ENCODE data around the gene ZNF831.

ZNF831 gene

GRCh38 chr20:59289994-59290393 is 126.4 kb downstream of the ZNF831 start:
- H3K36me3 ChIP-seq (ENCODE audit: control insufficient read depth in 2 of 2, insufficient read depth in 2 of 2, low read length in 2 of 2) = no peaks in the 10 kb centered on the region
- H3K9ac ChIP-seq (ENCODE audit: low read length in 2 of 2) = no peak overlapping the region
- no peaks in the 10 kb centered on the region for H3K9me3 ChIP-seq (ENCODE audit: control insufficient read depth in 2 of 2, low read length in 2 of 2)
- no peak overlapping the region for H3K27ac ChIP-seq (ENCODE audit: low read length)
- H3K4me3 ChIP-seq (ENCODE audit: low read length in 2 of 2) = no peak overlapping the region
- peaks cover 10 to 15% of the 10 kb centered on the region in 2 donors for H3K27me3 ChIP-seq (ENCODE audit: control insufficient read depth in 1 of 2, insufficient read depth in 2 of 2, low read length in 2 of 2)
- no peaks in the 10 kb centered on the region for H3K4me1 ChIP-seq (ENCODE audit: control insufficient read depth, insufficient read depth, low read length)

DNA sequence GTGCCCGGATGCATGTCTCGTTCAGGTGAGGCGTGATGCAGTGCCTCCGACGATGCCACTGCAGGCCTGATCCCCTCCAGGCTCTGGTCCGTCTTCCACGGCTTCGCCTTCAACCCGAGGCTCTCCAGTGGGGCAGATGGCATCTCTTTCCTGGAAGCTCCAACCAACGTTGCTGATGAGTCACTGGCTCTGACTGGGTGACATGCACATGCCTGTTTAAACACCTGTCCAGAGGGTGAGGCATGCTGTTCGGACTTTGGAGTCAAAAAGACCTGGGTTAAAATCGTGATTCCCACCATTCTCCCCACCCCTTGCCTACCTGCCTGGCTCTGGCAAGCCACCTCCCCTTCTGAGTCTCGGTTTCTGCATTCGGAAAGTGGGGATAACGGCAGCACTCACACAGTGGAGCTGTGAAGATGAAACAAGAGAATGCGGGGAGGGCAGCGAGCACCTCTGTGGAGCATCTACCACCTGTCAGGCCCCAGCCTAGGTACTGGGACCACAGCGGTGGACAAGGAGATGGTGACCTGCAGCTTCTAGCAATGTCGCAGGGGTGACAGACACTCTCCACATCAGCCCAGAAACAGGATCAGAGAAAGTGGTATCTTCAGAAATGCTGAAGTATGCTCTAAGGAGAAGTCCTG is 128.2 kb downstream of the ZNF831 start:
- Histone ChIP-seq H3K9me3 (ENCODE audit: control insufficient read depth in 2 of 2, low read length in 2 of 2) (no peaks in the 10 kb centered on the region), H3K27ac (ENCODE audit: low read length) (no peak overlapping the region), H3K4me1 (ENCODE audit: control insufficient read depth, insufficient read depth, low read length) (no peaks in the 10 kb centered on the region)

DNA sequence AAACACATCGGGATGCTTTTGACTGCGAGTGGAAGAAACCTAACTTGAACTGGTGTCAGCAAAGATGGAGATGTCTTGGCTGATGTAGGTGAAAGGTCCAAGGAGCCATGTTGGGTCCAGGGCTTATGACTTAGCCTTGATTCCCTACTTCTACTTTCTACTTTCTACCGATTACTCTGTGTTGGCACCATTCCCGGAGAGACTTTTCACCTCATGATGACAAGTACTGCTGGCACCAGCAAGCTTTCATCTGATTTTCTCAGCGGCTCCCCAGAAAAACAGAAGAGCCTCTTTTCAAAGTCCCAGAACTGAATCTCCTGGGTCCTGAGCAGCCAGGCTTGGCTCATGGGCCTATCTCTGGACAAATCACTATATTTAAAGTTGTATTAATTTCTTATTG is 131.9 kb downstream of the ZNF831 start:
- no peaks in the 10 kb centered on the region for H3K36me3 ChIP-seq (ENCODE audit: control insufficient read depth in 2 of 2, insufficient read depth in 2 of 2, low read length in 2 of 2)
- H3K27me3 ChIP-seq (ENCODE audit: control insufficient read depth in 1 of 2, insufficient read depth in 2 of 2, low read length in 2 of 2) = peaks cover 10 to 24% of the 10 kb centered on the region in 2 donors
- no peaks in the 10 kb centered on the region for H3K9me3 ChIP-seq (ENCODE audit: control insufficient read depth in 2 of 2, low read length in 2 of 2)
- no peak overlapping the region for H3K9ac ChIP-seq (ENCODE audit: low read length in 2 of 2)
- no peak overlapping the region for H3K4me3 ChIP-seq (ENCODE audit: low read length in 2 of 2)
- no peak overlapping the region for H3K27ac ChIP-seq (ENCODE audit: low read length)
- H3K4me1 ChIP-seq (ENCODE audit: control insufficient read depth, insufficient read depth, low read length) = no peaks in the 10 kb centered on the region

More for the DNA sequence above, 128.2 kb downstream of the ZNF831 start:
- H3K9ac ChIP-seq (ENCODE audit: low read length in 2 of 2) = no peak overlapping the region
- H3K4me3 ChIP-seq (ENCODE audit: low read length in 2 of 2) = no peak overlapping the region
- H3K27me3 ChIP-seq (ENCODE audit: control insufficient read depth in 1 of 2, insufficient read depth in 2 of 2, low read length in 2 of 2) = peaks cover 10 to 17% of the 10 kb centered on the region in 2 donors
- no peaks in the 10 kb centered on the region for H3K36me3 ChIP-seq (ENCODE audit: control insufficient read depth in 2 of 2, insufficient read depth in 2 of 2, low read length in 2 of 2)

GRCh38 chr20:59297686-59298085 is 134.1 kb downstream of the ZNF831 start:
- no peaks in the 10 kb centered on the region for H3K4me1 ChIP-seq (ENCODE audit: control insufficient read depth, insufficient read depth, low read length)
- H3K36me3 ChIP-seq (ENCODE audit: control insufficient read depth in 2 of 2, insufficient read depth in 2 of 2, low read length in 2 of 2) = no peaks in the 10 kb centered on the region
- no peaks in the 10 kb centered on the region for H3K9me3 ChIP-seq (ENCODE audit: control insufficient read depth in 2 of 2, low read length in 2 of 2)
- no peak overlapping the region for H3K9ac ChIP-seq (ENCODE audit: low read length in 2 of 2)
- no peak overlapping the region for H3K27ac ChIP-seq (ENCODE audit: low read length)
- no peak overlapping the region for H3K4me3 ChIP-seq (ENCODE audit: low read length in 2 of 2)
- H3K27me3 ChIP-seq (ENCODE audit: control insufficient read depth in 1 of 2, insufficient read depth in 2 of 2, low read length in 2 of 2) = peaks cover 7 to 24% of the 10 kb centered on the region in 2 donors

DNA sequence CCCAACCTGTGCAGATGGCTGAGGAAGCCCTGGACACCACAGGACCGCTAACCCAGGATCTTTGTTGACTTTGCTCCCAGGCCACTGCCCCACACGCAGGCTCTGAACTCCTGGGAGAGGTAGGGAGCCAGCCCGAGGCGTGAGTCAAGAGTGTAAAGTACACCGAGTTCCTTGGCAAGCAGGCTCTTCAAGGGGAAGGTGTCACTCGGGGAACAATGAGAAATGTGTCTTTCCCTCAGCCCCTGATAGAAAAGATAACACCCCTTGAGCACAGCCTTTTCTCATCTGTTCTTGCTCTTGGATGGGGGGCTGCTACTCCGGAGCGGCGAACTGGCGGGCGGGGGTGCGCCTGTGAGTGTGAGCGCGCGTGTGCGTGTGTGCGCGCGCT is 136.3 kb downstream of the ZNF831 start:
- Histone ChIP-seq H3K4me3 (ENCODE audit: low read length in 2 of 2) (no peak overlapping the region), H3K27ac (ENCODE audit: low read length) (no peak overlapping the region)

GRCh38 chr20:59300333-59301081 is 136.9 kb downstream of the ZNF831 start, which contains the start of gene EDN3:
EDN3 (plus strand) TSS chr20:59300611; CDS start chr20:59300813, 202 bp downstream.
- Histone ChIP-seq H3K27me3 (ENCODE audit: control insufficient read depth in 1 of 2, insufficient read depth in 2 of 2, low read length in 2 of 2) (peaks cover 0 to 22% of the 10 kb centered on the region in 2 donors), H3K4me1 (ENCODE audit: control insufficient read depth, insufficient read depth, low read length) (no peaks in the 10 kb centered on the region), H3K9ac (ENCODE audit: low read length in 2 of 2) (no peak within 1 kb of the TSS), H3K36me3 (ENCODE audit: control insufficient read depth in 2 of 2, insufficient read depth in 2 of 2, low read length in 2 of 2) (no peaks in the 10 kb centered on the region), H3K27ac (ENCODE audit: low read length) (no peak within 1 kb of the TSS), H3K4me3 (ENCODE audit: low read length in 2 of 2) (no peak within 1 kb of the TSS), H3K9me3 (ENCODE audit: control insufficient read depth in 2 of 2, low read length in 2 of 2) (no peaks in the 10 kb centered on the region)

More for the DNA sequence above, 136.3 kb downstream of the ZNF831 start:
- Histone ChIP-seq H3K36me3 (ENCODE audit: control insufficient read depth in 2 of 2, insufficient read depth in 2 of 2, low read length in 2 of 2) (no peaks in the 10 kb centered on the region), H3K9ac (ENCODE audit: low read length in 2 of 2) (no peak overlapping the region), H3K9me3 (ENCODE audit: control insufficient read depth in 2 of 2, low read length in 2 of 2) (no peaks in the 10 kb centered on the region), H3K27me3 (ENCODE audit: control insufficient read depth in 1 of 2, insufficient read depth in 2 of 2, low read length in 2 of 2) (peaks cover under 1 to 22% of the 10 kb centered on the region in 2 donors), H3K4me1 (ENCODE audit: control insufficient read depth, insufficient read depth, low read length) (no peaks in the 10 kb centered on the region)

DNA sequence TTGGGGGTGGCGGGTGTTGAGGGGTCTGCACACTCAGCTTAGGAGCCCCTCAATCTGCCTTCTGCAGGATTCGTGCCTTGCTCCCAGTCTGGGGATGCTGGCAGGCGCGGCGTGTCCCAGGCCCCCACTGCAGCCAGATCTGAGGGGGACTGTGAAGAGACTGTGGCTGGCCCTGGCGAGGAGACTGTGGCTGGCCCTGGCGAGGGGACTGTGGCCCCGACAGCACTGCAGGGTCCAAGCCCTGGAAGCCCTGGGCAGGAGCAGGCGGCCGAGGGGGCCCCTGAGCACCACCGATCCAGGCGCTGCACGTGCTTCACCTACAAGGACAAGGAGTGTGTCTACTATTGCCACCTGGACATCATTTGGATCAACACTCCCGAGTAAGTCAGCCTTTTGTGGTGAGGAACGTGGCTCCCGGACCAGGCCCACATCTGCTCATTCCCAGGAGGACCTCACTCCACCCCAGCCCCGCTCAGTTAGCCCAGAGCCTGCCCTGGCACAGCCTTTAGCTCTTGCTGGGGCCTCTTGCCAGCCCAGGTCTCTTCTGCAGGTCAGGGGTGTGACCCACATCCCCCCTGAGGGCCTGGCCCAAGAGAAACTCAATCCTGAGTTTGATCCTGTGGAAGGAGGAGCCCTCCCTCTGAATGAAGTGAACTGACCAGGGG is 137.9 kb downstream of the ZNF831 start:
- no peak overlapping the region for H3K4me3 ChIP-seq (ENCODE audit: low read length in 2 of 2)
- no peak overlapping the region for H3K9ac ChIP-seq (ENCODE audit: low read length in 2 of 2)
- H3K27ac ChIP-seq (ENCODE audit: low read length) = no peak overlapping the region
- H3K27me3 ChIP-seq (ENCODE audit: control insufficient read depth in 1 of 2, insufficient read depth in 2 of 2, low read length in 2 of 2) = peaks cover 0 to 20% of the 10 kb centered on the region in 2 donors
- no peaks in the 10 kb centered on the region for H3K36me3 ChIP-seq (ENCODE audit: control insufficient read depth in 2 of 2, insufficient read depth in 2 of 2, low read length in 2 of 2)
- no peaks in the 10 kb centered on the region for H3K4me1 ChIP-seq (ENCODE audit: control insufficient read depth, insufficient read depth, low read length)
- H3K9me3 ChIP-seq (ENCODE audit: control insufficient read depth in 2 of 2, low read length in 2 of 2) = no peaks in the 10 kb centered on the region

GRCh38 chr20:59305908-59306655 is 142.5 kb downstream of the ZNF831 start:
- Histone ChIP-seq H3K4me3 (ENCODE audit: low read length in 2 of 2) (no peak overlapping the region), H3K9ac (ENCODE audit: low read length in 2 of 2) (no peak overlapping the region), H3K4me1 (ENCODE audit: control insufficient read depth, insufficient read depth, low read length) (no peaks in the 10 kb centered on the region), H3K9me3 (ENCODE audit: control insufficient read depth in 2 of 2, low read length in 2 of 2) (no peaks in the 10 kb centered on the region), H3K36me3 (ENCODE audit: control insufficient read depth in 2 of 2, insufficient read depth in 2 of 2, low read length in 2 of 2) (no peaks in the 10 kb centered on the region), H3K27me3 (ENCODE audit: control insufficient read depth in 1 of 2, insufficient read depth in 2 of 2, low read length in 2 of 2) (peaks cover 0 to 11% of the 10 kb centered on the region in 2 donors), H3K27ac (ENCODE audit: low read length) (no peak overlapping the region)

GRCh38 chr20:59307270-59307669 is 143.6 kb downstream of the ZNF831 start:
- Histone ChIP-seq H3K4me3 (ENCODE audit: low read length in 2 of 2) (no peak overlapping the region), H3K36me3 (ENCODE audit: control insufficient read depth in 2 of 2, insufficient read depth in 2 of 2, low read length in 2 of 2) (no peaks in the 10 kb centered on the region), H3K27ac (ENCODE audit: low read length) (no peak overlapping the region), H3K9ac (ENCODE audit: low read length in 2 of 2) (no peak overlapping the region), H3K4me1 (ENCODE audit: control insufficient read depth, insufficient read depth, low read length) (no peaks in the 10 kb centered on the region), H3K27me3 (ENCODE audit: control insufficient read depth in 1 of 2, insufficient read depth in 2 of 2, low read length in 2 of 2) (peaks cover 0 to 9% of the 10 kb centered on the region in 2 donors), H3K9me3 (ENCODE audit: control insufficient read depth in 2 of 2, low read length in 2 of 2) (no peaks in the 10 kb centered on the region)
